Calu3 (cell line): ENCODE results near the gene NECAB2. TPM values are rescaled to one million over a fixed set of nuclear protein-coding genes. Genes with fewer than 3 reads are reported as not detected.

Source experiments
- BruUV-seq: library from RNA; stranded (reverse); fragments of 400-500 nt; replicated peaks from 2 replicates; lab custom pipeline; 2021; lab: Mats Ljungman, UMichigan
- CTCF ChIA-PET: fragments of 300-600 bp; sonication (Branson Sonifier 250); formaldehyde crosslinking; loops from one replicate; lab custom pipeline; 2022; ENCODE audit warnings: antibody characterized with exemption; lab: Charles Lee
- DNase-seq: peaks from one replicate; pipeline ENCODE4 v3.0.0; 2022
- H3K27ac Mint-ChIP-seq: one replicate; pipeline ENCODE4 v1.8.0; 2022; ENCODE audit warnings: mixed read lengths; ENCODE audit not compliant: unreplicated experiment
- H3K27me3 Mint-ChIP-seq: one replicate; pipeline ENCODE4 v1.8.0; 2022; ENCODE audit warnings: mixed read lengths; ENCODE audit not compliant: unreplicated experiment
- H3K36me3 Mint-ChIP-seq: one replicate; pipeline ENCODE4 v1.8.0; 2022; ENCODE audit warnings: mild to moderate bottlenecking, moderate library complexity, mixed read lengths; ENCODE audit not compliant: insufficient read depth, unreplicated experiment
- H3K4me1 Mint-ChIP-seq: one replicate; pipeline ENCODE4 v1.8.0; 2022; ENCODE audit warnings: mild to moderate bottlenecking, low read depth, mixed read lengths; ENCODE audit not compliant: unreplicated experiment
- H3K4me3 Mint-ChIP-seq: one replicate; pipeline ENCODE4 v1.8.0; 2022; ENCODE audit warnings: mild to moderate bottlenecking, low read depth, moderate library complexity, mixed read lengths; ENCODE audit not compliant: unreplicated experiment
- H3K9me3 Mint-ChIP-seq: one replicate; pipeline ENCODE4 v1.8.0; 2022; ENCODE audit warnings: low read depth, mixed read lengths; ENCODE audit not compliant: unreplicated experiment
- CTCF ChIP-seq: fragments of 200-600 bp; IDR thresholded peaks from one replicate; pipeline ENCODE4 v1.8.0; 2022; ENCODE audit warnings: antibody characterized with exemption; ENCODE audit not compliant: unreplicated experiment
- intact Hi-C: fragments of 100-400 bp; cut with micrococcal nuclease; formaldehyde crosslinking; loops from one replicate; pipeline ENCODE4 v1.10.0; 2022; ENCODE audit not compliant: unreplicated experiment
- total RNA-seq: library from RNA; stranded (reverse); gene quantifications from 2 replicates; pipeline ENCODE4 v1.2.3, GENCODE V29; 2022

NECAB2 gene
- total RNA-seq, 1 experiment from 2014 or later = 0.28 TPM

GRCh38 chr16:84027625-84028024 lies 59.6 kb downstream of the NECAB2 start:
- Mint-ChIP-seq H3K27ac (no peak overlapping the region), H3K4me1 (no peaks in the 10 kb centered on the region), H3K9me3 (no peaks in the 10 kb centered on the region), H3K4me3 (no peak overlapping the region), H3K36me3 (no peaks in the 10 kb centered on the region), H3K27me3 (peaks cover 72% of the 10 kb centered on the region)
- BruUV-seq = no TSS peak
- no peak for DNase-seq
- TF ChIP-seq CTCF = no peak
- CTCF ChIA-PET = interaction anchor here (0.7 kb wide), 1 partner anchor 32 kb away, joined by 6 read pairs; no protein-coding TSS in a partner anchor
- intact Hi-C loops = no loop called here

- Mint-ChIP-seq H3K4me3 (no peak overlapping the region), H3K27me3 (peaks cover 74% of the 10 kb centered on the region), H3K9me3 (no peaks in the 10 kb centered on the region), H3K36me3 (no peaks in the 10 kb centered on the region), H3K27ac (no peak overlapping the region), H3K4me1 (no peaks in the 10 kb centered on the region)
- CTCF ChIA-PET = no interaction called here
- BruUV-seq = no TSS peak
- no peak for DNase-seq
- intact Hi-C loops = no loop called here
- TF ChIP-seq CTCF = no peak
These were observed 61.4 kb downstream of the NECAB2 start for GRCh38 chr16:84029297-84030047.

- no peaks in the 10 kb centered on the region for H3K36me3 Mint-ChIP-seq
- no peaks in the 10 kb centered on the region for H3K9me3 Mint-ChIP-seq
- no peak overlapping the region for H3K4me3 Mint-ChIP-seq
- BruUV-seq = no TSS peak
- TF ChIP-seq CTCF = no peak
- no peak overlapping the region for H3K27ac Mint-ChIP-seq
- peaks cover 89% of the 10 kb centered on the region for H3K27me3 Mint-ChIP-seq
- intact Hi-C loops = no loop called here
- H3K4me1 Mint-ChIP-seq = no peaks in the 10 kb centered on the region
- CTCF ChIA-PET = interaction anchor here (1.1 kb wide), 1 partner anchor 11 kb away, joined by 3 read pairs; the partner anchor contains the start of gene SLC38A8
- DNase-seq = no peak
These were observed 63.5 kb downstream of the NECAB2 start for GRCh38 chr16:84031556-84031955.

GRCh38 chr16:84032458-84033178 lies 64.6 kb downstream of the NECAB2 start:
- H3K36me3 Mint-ChIP-seq = no peaks in the 10 kb centered on the region
- no TSS peak for BruUV-seq
- no peak overlapping the region for H3K4me3 Mint-ChIP-seq
- no peak for TF ChIP-seq CTCF
- no peaks in the 10 kb centered on the region for H3K4me1 Mint-ChIP-seq
- intact Hi-C loops = no loop called here
- no peak for DNase-seq
- CTCF ChIA-PET = interaction anchor here (1.1 kb wide), 1 partner anchor 10 kb away, joined by 3 read pairs; the partner anchor contains the start of gene SLC38A8
- H3K27ac Mint-ChIP-seq = no peak overlapping the region
- H3K27me3 Mint-ChIP-seq = peaks cover 80% of the 10 kb centered on the region
- no peaks in the 10 kb centered on the region for H3K9me3 Mint-ChIP-seq
